CD14-positive monocyte (primary cell): Measurements from ENCODE around the gene RIOK3. TPM values are rescaled to one million over a fixed set of nuclear protein-coding genes. Genes with fewer than 3 reads are reported as not detected.
A peak's percentile ranks its signal among the peaks of the same experiment; 100 is the strongest.

ENCODE experiments used
- DNase-seq, 3 donors: peaks; one replicate each; pipeline ENCODE4 v3.0.0-alpha.2; 2011 to 2022
- H2AFZ ChIP-seq: 2 replicates; pipeline ENCODE4 v1.6.0; 2012; ENCODE audit warnings: mild to moderate bottlenecking, low read depth, low read length, inconsistent platforms; ENCODE audit not compliant: insufficient read depth, poor library complexity, severe bottlenecking
- H3K27ac ChIP-seq, 2 donors: 1 replicate in 1 of 2; 2 replicates in 1 of 2; pipeline ENCODE4 v1.5.1; 2012 to 2013; ENCODE audit warnings: low read length in 2 of 2, control low read depth in 1 of 2, inconsistent platforms in 1 of 2, low read depth in 1 of 2, mild to moderate bottlenecking in 1 of 2
- H3K27me3 ChIP-seq, 2 donors: one replicate each; pipeline versions ENCODE4 v1.6.0 to v1.6.1; 2011 to 2013; ENCODE audit warnings: low read length in 2 of 2; ENCODE audit not compliant: control insufficient read depth in 2 of 2, insufficient read depth in 2 of 2
- H3K36me3 ChIP-seq, 2 donors: replicated peaks in 1 of 2; 1 replicate in 1 of 2; 2 replicates in 1 of 2; pipeline versions ENCODE4 v1.5.1 to v1.6.1; 2012 to 2013; ENCODE audit warnings: low read length in 2 of 2, control low read depth in 1 of 2, inconsistent platforms in 1 of 2, mild to moderate bottlenecking in 1 of 2; ENCODE audit not compliant: insufficient read depth in 2 of 2, control insufficient read depth in 1 of 2
- H3K4me1 ChIP-seq, 2 donors: 1 replicate in 1 of 2; 2 replicates in 1 of 2; pipeline versions ENCODE4 v1.5.1 to v1.6.1; 2012 to 2013; ENCODE audit warnings: low read length in 2 of 2, control low read depth in 1 of 2, inconsistent platforms in 1 of 2, mild to moderate bottlenecking in 1 of 2, moderate library complexity in 1 of 2; ENCODE audit not compliant: insufficient read depth in 2 of 2, control insufficient read depth in 1 of 2
- H3K4me2 ChIP-seq: replicated peaks from 2 replicates; pipeline ENCODE3; 2012; ENCODE audit warnings: low read length, moderate library complexity, mild to moderate bottlenecking; ENCODE audit not compliant: poor library complexity, severe bottlenecking; ENCODE audit errors: extremely low read depth
- H3K4me3 ChIP-seq, 3 experiments: fragments of 200-600 bp in 1 of 3; sonication (generic) in 1 of 3; replicated peaks in 1 of 3; 1 replicate in 2 of 3; 2 replicates in 1 of 3; pipeline ENCODE4 v1.5.1; 2011 to 2013; ENCODE audit warnings: low read length in 3 of 3, mild to moderate bottlenecking in 3 of 3, control low read depth in 2 of 3, low read depth in 2 of 3, inconsistent platforms in 1 of 3, moderate library complexity in 1 of 3
- H3K79me2 ChIP-seq: 2 replicates; pipeline ENCODE4 v1.6.0; 2012; ENCODE audit warnings: mild to moderate bottlenecking, control low read depth, inconsistent platforms, low read length, moderate library complexity; ENCODE audit not compliant: insufficient read depth
- H3K9ac ChIP-seq: 2 replicates; pipeline ENCODE4 v1.6.0; 2017; ENCODE audit warnings: low read length, mild to moderate bottlenecking; ENCODE audit not compliant: insufficient read depth, poor library complexity, severe bottlenecking
- H3K9me3 ChIP-seq, 2 donors: replicated peaks in 1 of 2; 1 replicate in 1 of 2; 2 replicates in 1 of 2; pipeline versions ENCODE4 v1.5.1 to v1.6.1; 2012 to 2013; ENCODE audit warnings: low read length in 2 of 2, control low read depth in 1 of 2; ENCODE audit not compliant: control insufficient read depth in 1 of 2, insufficient read depth in 1 of 2
- H4K20me1 ChIP-seq: 2 replicates; pipeline ENCODE4 v1.6.0; 2012; ENCODE audit warnings: mild to moderate bottlenecking, low read length, control low read depth, moderate library complexity; ENCODE audit not compliant: insufficient read depth
- H3K27ac Mint-ChIP-seq, 7 donors: one replicate each; pipeline ENCODE4 v1.8.0; 2020; ENCODE audit warnings: mild to moderate bottlenecking in 7 of 7, mixed read lengths in 7 of 7, moderate library complexity in 6 of 7, inconsistent platforms in 2 of 7
- H3K27me3 Mint-ChIP-seq, 3 donors: one replicate each; pipeline ENCODE4 v1.8.0; 2021 to 2022; ENCODE audit warnings: low read depth in 3 of 3, mild to moderate bottlenecking in 3 of 3, mixed read lengths in 3 of 3, moderate library complexity in 3 of 3, inconsistent platforms in 1 of 3
- H3K36me3 Mint-ChIP-seq, 2 donors: one replicate each; pipeline ENCODE4 v1.8.0; 2020; ENCODE audit warnings: mixed read lengths in 2 of 2, inconsistent platforms in 1 of 2, mild to moderate bottlenecking in 1 of 2
- H3K4me1 Mint-ChIP-seq: one replicate; pipeline ENCODE4 v1.8.0; 2020; ENCODE audit warnings: mild to moderate bottlenecking, mixed read lengths
- H3K4me3 Mint-ChIP-seq, 2 donors: one replicate each; pipeline ENCODE4 v1.8.0; 2020; ENCODE audit warnings: mild to moderate bottlenecking in 2 of 2, mixed read lengths in 2 of 2, moderate library complexity in 1 of 2
- H3K9me3 Mint-ChIP-seq, 7 donors: one replicate each; pipeline ENCODE4 v1.8.0; 2020 to 2022; ENCODE audit warnings: mixed read lengths in 7 of 7, mild to moderate bottlenecking in 6 of 7, moderate library complexity in 6 of 7, inconsistent platforms in 2 of 7
- WGBS: methylation state at CpG from one replicate; pipeline ENCODE4 v1.1.5; 2013; ENCODE audit warnings: missing lambda C conversion rate; ENCODE audit not compliant: insufficient coverage; 5-methylcytosine and 5-hydroxymethylcytosine counted together
- intact Hi-C, 2 donors: fragments of 100-400 bp; cut with micrococcal nuclease; formaldehyde crosslinking; loops; one replicate each; pipeline versions ENCODE4 v1.15.0 to v1.15.1; 2023
- polyA plus RNA-seq, 3 donors: library from polyadenylated mRNA; depleted of rRNA in 1 of 3; unstranded in 2 of 3; stranded (reverse) in 1 of 3; fragments of 300-500 nt in 2 of 3; fragments of >200 nt in 1 of 3; fragmentation: Illumina TruSeq in 2 of 3; gene quantifications; 1 replicate in 2 of 3; 2 replicates in 1 of 3; pipeline ENCODE4 v1.2.3, GENCODE V29; 2012 to 2021
- TF ChIP-seq, protein P1 (sequence below): fragments of 200-600 bp; IDR thresholded peaks from one replicate; pipeline ENCODE4 v1.8.0; 2022; ENCODE audit warnings: antibody characterized with exemption, mild to moderate bottlenecking

RIOK3 gene
- polyA plus RNA-seq, 3 donors: 50.9 to 79.7 (median 62.2) TPM

DNA sequence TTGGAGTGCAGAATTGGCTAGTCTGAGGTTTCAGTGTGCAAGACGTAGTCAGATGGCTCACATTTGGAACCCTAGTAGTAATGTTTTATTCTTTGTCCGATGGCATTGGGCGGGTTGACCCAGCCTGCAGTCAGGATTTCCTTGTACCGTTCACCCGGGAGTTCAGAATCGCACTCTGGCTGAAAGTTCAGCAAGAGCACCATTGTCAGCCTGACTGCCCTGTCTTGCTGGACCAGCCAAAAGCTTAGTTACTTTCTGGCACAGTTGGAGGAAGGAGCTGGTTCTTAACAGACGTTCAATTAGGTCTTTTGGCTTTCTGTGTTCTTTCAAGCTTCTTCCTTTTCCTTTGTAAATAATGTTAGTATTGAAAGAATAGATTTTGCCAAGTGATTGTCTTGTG, 68.8 kb downstream of the RIOK3 start:
- Histone ChIP-seq H3K27ac (no peak overlapping the region), H3K27me3 (no peaks in the 10 kb centered on the region), H3K79me2 (no peaks in the 10 kb centered on the region), H2AFZ (no peak overlapping the region), H3K4me3 (no peak overlapping the region), H3K4me1 (peaks cover 16 to 20% of the 10 kb centered on the region in 2 donors), H3K36me3 (peaks cover 83 to 91% of the 10 kb centered on the region in 2 donors), H3K9ac (no peak overlapping the region), H3K9me3 (no peaks in the 10 kb centered on the region), H4K20me1 (peaks cover 35% of the 10 kb centered on the region), H3K4me2 (no peak overlapping the region)
- intact Hi-C loops: no loop called here
- Mint-ChIP-seq H3K27me3 (no peaks in the 10 kb centered on the region), H3K4me1 (peaks cover 19% of the 10 kb centered on the region), H3K4me3 (no peak overlapping the region), H3K27ac (peak overlapping the region in 1 of 7 donors; percentile 43), H3K36me3 (peaks cover 83 to 89% of the 10 kb centered on the region in 2 donors), H3K9me3 (peaks cover 0 to 3% (median 0%) of the 10 kb centered on the region in 7 donors)
- no peak for DNase-seq
- TF ChIP-seq, protein P1, sequence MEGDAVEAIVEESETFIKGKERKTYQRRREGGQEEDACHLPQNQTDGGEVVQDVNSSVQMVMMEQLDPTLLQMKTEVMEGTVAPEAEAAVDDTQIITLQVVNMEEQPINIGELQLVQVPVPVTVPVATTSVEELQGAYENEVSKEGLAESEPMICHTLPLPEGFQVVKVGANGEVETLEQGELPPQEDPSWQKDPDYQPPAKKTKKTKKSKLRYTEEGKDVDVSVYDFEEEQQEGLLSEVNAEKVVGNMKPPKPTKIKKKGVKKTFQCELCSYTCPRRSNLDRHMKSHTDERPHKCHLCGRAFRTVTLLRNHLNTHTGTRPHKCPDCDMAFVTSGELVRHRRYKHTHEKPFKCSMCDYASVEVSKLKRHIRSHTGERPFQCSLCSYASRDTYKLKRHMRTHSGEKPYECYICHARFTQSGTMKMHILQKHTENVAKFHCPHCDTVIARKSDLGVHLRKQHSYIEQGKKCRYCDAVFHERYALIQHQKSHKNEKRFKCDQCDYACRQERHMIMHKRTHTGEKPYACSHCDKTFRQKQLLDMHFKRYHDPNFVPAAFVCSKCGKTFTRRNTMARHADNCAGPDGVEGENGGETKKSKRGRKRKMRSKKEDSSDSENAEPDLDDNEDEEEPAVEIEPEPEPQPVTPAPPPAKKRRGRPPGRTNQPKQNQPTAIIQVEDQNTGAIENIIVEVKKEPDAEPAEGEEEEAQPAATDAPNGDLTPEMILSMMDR: no peak
- 90% methylated on average over 6 of the region's 7 CpGs for WGBS

GRCh38 chr18:23523429-23524212, 70.5 kb downstream of the RIOK3 start:
- H3K79me2 ChIP-seq: no peaks in the 10 kb centered on the region
- H3K36me3 ChIP-seq: peaks cover 83 to 91% of the 10 kb centered on the region in 2 donors
- Mint-ChIP-seq H3K4me1 (peaks cover 23% of the 10 kb centered on the region), H3K4me3 (peak overlapping the region in 1 of 2 donors; percentile 25), H3K36me3 (peaks cover 82 to 87% of the 10 kb centered on the region in 2 donors), H3K27me3 (no peaks in the 10 kb centered on the region), H3K27ac (peak overlapping the region; percentile 26 to 89 (median 78)), H3K9me3 (no peaks in the 10 kb centered on the region)
- peak; percentile 47 to 72 (median 55) for DNase-seq
- H3K9me3 ChIP-seq: no peaks in the 10 kb centered on the region
- no peak overlapping the region for H3K4me2 ChIP-seq
- H4K20me1 ChIP-seq: peaks cover 40% of the 10 kb centered on the region
- H3K9ac ChIP-seq: no peak overlapping the region
- no peaks in the 10 kb centered on the region for H3K27me3 ChIP-seq
- 53% methylated on average over 4 of the region's 12 CpGs for WGBS
- peaks cover 19 to 25% of the 10 kb centered on the region in 2 donors for H3K4me1 ChIP-seq
- intact Hi-C loops: no loop called here
- H2AFZ ChIP-seq: no peak overlapping the region
- H3K4me3 ChIP-seq: no peak overlapping the region
- peak overlapping the region in 1 of 2 donors; percentile 57 for H3K27ac ChIP-seq
- TF ChIP-seq, protein P1: no peak
